ENCODE results near the gene PARD3B. TPM values are rescaled to one million over a fixed set of nuclear protein-coding genes. Genes with fewer than 3 reads are reported as not detected.

The PARD3B gene
- polyA plus RNA-seq, 3 donors, result 2.0 to 13.6 (median 5.0) TPM

DNA sequence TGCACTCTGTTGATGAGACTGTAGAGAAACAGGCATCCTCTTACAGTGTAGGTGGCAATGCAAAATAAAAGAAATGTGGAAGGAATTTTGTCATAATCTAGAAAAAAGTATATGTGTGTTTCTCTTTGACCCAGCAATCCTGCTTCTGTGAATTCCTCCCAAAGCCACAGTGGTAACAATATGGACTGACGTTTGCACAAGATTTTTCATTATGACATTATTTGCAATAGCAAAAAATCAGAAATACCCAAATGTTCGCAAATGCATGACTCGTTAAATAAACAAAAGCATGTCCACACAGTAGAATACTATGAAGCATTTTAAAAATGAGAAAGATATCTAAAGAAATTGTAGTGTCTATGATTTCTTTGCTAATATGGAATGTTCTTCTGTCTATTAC is 881.8 kb downstream of the PARD3B start:
- no peak overlapping the region for H3K27ac ChIP-seq (ENCODE audit: low read depth, low read length)
- 80 to 93% (median 86%) methylated on average over 3 of the region's 3 CpGs for WGBS, 3 donors

DNA sequence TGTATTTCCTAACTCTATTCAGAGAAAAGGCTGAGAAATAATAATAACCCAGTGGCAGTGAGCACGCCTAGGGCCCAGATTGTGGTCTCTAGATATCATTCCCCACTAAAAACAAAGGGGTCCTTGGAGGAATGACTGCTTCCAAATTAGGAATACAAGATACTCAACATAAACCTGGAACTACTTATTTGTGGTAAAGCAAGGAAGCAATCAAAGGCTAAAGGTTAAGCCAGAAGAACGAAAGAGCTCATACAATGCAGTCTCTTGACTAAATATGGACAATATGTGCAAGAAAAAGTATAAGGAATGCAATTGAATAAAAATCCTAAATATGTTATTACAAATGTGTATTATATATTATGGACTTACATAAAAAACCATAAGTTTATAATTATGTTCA is 883.5 kb downstream of the PARD3B start:
- H3K27ac ChIP-seq (ENCODE audit: low read depth, low read length), result no peak overlapping the region
- WGBS, 3 donors, result 90 to 94% (median 93%) methylated on average over 2 of the region's 2 CpGs

DNA sequence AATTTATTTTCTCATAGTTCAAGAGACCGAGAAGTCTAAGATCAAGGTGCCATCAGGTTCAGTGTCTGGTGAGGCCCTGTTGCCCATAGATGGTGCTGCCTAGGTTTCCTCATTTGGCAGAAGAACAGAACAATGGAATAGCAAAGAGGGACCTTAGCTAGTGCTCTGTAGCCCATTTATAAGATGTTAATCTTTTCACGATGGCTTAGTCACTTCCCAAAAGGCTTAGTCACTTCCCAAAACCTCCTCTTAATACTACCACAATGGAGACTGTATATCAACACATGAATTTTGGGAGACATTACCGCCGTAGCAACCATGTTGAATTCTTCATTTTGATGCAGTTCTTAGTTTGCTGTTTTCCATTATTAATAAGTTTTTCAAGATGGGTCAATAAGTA is 890.7 kb downstream of the PARD3B start:
- H3K27ac ChIP-seq (ENCODE audit: low read depth, low read length), result no peak overlapping the region
- 85 to 96% (median 88%) methylated on average over 4 of the region's 4 CpGs for WGBS, 3 donors

DNA sequence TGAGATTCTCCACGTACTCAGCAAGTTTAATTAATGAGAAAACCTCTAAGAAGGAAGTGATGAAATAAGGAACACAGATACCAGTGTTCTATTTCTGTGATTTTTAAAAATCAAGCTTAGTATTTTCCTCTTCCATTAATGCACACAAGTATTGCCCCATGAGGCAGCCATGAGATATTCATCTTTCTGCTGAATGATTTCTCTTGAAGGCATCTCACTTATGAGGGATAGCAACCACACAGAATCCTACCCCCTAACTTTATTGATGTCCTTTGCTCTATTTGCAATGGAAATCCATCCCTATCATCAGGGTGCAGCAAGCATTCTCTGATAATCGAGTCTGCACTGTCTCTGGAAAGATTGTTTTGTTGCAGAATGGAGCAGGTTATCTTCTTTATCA is 893.0 kb downstream of the PARD3B start:
- 53 to 59% (median 57%) methylated on average over 2 of the region's 2 CpGs for WGBS, 3 donors

DNA sequence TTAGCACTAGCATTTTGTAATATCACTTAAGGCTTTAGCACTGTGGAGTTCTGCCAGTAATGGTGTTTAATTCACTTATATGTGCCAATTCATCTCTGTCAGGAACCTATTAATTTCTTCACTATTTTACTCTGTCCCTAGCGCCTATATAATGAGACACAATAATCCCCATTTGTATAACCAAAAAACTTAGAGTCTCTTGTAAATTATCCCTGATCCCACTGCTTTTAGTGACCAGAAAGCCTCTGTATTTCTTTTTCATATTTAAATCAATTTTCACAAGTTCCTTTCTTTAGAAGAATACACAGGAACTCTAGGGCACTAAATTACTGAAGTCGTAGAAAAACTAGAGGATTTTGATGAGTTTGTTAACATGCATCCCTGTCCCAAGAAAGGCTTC is 894.3 kb downstream of the PARD3B start:
- H3K27ac ChIP-seq (ENCODE audit: low read depth, low read length), result no peak overlapping the region
- WGBS, 3 donors, result 84 to 97% (median 92%) methylated on average over 2 of the region's 2 CpGs

More for the DNA sequence above, 893.0 kb downstream of the PARD3B start:
- no peak overlapping the region for H3K27ac ChIP-seq (ENCODE audit: low read depth, low read length)

DNA sequence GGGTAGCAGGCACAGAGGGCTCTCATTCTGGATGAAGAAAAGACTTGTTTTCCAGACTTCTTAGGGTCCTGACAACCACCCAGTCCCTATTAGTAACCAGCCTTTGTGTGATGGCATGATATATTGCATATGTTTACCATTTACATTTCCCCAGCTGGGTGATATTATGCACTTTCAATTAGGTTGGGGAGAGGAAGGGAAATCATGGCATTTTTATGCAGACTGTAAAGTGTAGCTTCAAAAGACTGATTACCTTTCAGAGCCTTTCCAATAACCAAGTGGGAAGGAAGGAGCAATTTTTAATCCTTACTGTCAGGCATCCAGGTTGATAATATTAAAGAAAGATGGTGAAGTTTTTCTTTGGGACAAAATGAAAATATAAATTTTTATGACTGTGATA is 896.2 kb downstream of the PARD3B start:
- H3K27ac ChIP-seq (ENCODE audit: low read depth, low read length), result no peak overlapping the region

DNA sequence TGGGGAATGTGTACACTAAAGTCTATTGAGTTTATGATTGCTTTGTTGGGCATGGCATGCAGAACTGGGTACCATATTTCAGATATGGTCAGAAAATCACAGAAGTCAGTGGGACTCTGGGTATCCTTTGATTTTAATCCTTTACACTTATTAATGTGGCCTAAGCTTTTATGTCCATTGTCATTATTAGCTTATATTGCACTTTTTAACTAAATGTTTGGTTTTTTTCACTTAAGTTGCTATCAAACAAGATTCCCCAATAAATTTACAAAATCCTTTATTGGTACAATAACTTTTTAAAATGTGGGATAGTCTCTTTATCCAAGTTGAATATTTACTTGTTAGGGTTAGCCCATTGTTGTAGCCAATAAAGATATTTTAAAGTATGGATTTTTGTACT is 902.9 kb downstream of the PARD3B start:
- H3K27ac ChIP-seq (ENCODE audit: low read depth, low read length), result no peak overlapping the region

DNA sequence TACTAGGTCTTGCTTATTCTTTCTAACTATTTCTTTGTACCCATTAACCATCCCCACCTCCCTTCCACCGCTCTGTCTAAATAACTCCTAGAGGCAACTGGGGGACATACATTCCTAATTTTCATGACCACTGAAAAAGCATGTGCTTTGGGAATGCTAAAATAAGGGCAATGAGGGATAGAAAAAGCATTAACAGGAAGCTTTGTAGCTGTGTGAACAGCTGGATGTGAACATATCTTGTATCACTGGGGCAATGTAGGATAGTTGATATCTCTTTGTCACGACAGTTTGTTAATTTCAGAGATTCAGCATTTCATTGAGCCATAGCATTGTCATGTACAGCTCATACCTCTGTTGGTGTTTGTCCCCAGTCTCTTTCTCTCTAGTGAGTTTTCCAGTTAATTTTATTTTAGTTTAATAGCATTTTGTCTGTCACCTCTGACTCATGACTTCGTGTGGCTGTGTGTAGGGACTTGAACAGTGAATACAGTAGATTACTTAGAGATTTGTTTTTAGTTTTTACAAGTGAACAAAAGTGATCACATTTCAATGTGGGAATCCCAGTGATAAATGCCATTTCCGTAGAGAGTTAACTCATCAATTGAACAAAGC is 906.7 kb downstream of the PARD3B start:
- WGBS, 3 donors, result 74 to 93% (median 90%) methylated on average over 4 of the region's 4 CpGs
- H3K27ac ChIP-seq (ENCODE audit: low read depth, low read length), result no peak overlapping the region

DNA sequence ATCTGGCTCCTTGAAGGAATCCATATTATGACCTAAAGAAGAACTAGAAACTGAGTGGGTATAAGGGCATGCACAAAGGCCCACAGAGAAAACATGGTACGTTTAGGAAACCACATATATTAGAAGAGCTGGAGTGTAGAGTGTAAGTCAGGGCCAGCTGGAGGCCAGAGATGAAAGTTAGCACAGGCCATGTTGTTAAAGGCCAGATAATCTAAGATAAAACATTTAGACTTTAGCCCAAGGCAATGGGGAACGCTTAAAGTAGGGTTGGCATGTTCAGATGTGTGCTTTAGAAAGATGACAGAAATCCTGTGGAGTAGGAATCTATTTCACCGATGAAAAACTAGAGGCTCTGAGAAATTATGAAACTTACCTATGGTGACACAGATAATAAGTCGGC is 907.9 kb downstream of the PARD3B start:
- WGBS, 3 donors, result 81 to 93% (median 91%) methylated on average over 4 of the region's 4 CpGs
- H3K27ac ChIP-seq (ENCODE audit: low read depth, low read length), result no peak overlapping the region

DNA sequence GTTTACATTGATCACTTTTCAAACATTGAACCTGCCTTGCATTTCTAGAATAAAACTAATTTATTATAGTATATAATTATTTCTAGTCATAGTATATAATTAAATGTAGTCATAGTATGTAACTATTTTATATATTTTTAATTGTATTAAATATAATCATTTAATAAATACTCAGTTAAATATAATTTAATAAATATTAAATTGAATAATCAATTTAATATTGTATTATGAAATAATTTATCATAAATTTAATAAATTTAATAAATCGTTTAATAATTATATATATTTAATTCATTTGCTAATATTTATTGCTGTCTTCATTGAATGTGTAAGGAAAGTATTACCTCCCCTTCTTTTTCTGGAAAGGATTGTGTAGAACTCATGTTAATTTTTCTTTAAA is 911.4 kb downstream of the PARD3B start:
- WGBS, 3 donors, result 90 to 97% (median 97%) methylated on average over 1 of the region's 1 CpG
- H3K27ac ChIP-seq (ENCODE audit: low read depth, low read length), result no peak overlapping the region

DNA sequence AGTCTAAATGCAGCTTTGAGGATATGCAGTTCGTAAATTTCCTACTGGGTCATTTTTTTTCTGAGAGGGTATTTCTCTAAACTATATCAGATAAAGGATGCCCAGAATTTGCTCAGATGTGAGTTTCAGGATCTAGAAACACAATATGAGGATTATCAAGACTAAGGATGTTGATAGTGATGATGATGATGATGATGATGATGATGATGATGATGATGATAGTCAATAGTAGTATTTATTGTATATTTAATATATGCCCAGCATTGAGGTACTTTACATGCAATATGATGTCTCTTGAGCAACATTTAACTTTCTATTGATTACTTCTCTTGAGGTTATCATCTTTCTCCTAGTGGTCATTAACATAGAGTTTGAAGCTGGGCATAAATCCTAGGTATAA is 914.9 kb downstream of the PARD3B start:
- 93 to 100% (median 96%) methylated on average over 1 of the region's 1 CpG for WGBS, 3 donors

DNA sequence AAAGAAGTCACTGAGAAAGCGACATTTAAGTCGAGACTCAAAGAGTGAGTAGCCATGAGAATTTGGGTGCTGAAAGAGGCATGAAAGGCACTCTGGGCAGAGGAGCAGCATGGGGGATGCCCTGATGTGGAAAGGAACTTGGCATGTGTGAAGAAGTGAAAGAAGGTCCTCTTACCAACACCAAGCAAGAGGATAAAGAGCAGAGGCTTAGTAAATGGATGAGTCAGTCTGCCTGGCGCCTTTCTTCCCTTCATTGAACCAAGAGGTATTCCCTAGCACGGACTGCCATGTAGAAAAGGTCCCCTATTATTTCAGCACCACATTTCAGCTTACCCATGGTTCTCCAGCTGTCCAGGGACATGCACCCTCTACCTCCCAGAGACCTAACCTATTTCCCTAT is 915.9 kb downstream of the PARD3B start:
- H3K27ac ChIP-seq (ENCODE audit: low read depth, low read length), result no peak overlapping the region
- WGBS, 3 donors, result 92 to 94% (median 93%) methylated on average over 4 of the region's 4 CpGs

More for the DNA sequence above, 914.9 kb downstream of the PARD3B start:
- H3K27ac ChIP-seq (ENCODE audit: low read depth, low read length), result no peak overlapping the region

DNA sequence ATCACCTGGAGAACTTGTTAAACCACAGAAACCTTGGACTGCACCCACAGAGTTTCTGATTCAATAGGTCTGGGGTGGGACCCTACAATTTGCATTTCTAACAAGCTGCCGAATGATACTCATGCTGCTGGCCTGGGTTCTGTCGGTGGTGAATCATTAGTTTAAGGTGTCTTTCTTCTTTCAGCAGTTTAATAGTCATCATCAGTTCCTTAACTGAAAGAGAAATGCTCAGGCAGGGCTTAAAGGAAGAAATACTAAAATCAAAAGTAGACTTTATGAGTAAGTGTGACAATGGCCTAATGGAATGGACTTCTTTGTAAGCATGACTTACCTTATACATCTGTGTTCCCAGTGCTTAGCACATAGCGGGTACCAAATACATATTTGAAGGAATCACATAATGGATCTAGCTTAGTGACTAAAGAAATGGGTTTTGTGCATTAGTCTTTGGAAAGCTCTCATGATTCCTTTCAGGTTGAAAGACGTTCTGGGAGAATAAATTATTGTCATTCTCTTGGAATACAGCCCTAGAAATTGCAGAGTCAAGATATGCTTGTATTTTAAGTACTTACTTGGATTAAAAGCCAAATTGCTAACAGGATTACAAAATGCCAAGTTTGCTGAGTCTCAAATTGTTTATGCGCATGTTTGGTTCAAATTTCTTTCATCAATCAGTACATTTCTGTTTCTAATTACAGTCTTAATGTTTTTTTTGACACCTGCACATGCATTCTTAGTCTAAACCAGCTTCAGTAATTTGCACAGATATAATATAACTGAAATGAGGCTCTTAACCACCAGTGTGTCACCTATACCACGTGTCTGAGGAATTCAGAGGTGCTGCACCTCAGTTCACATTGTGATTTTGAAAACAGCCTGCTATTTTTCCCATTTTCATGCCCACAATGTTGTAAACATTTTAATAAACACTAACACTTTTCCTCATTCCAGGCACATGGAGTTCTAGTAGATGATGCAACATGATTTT is 916.7 kb downstream of the PARD3B start:
- 72 to 82% (median 77%) methylated on average over 6 of the region's 6 CpGs for WGBS, 3 donors
- no peak overlapping the region for H3K27ac ChIP-seq (ENCODE audit: low read depth, low read length)

DNA sequence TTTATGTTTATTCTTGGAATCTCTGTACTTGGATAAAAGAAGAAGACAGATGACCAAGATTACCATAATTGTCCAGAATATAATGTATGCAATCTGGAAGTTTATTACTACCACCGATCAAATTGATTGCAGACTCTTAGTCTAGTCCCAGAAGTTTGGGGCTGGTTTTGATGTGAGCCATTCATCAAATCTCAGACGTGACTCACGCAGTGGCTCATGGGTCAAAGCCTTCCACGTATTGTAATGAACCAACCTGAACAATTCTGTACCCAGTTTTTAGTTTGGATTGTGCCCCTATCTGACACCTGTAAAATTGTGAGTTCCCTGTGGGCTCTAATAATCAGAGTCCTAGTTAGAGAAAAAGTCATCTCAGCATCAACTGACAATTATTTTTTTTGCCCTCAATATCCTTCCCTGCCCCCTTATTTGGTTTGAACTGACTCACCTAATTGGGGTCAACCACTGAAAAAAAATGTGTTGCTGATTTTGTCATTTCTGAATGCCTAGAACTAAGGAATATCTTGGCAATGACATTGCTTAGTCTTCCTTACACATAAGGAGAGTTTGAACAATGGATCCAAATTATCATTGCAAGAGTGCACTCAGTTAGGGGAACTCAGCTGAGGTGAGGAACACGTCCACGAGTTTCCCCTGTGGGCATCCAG is 917.5 kb downstream of the PARD3B start:
- WGBS, 3 donors, result 73 to 90% (median 89%) methylated on average over 6 of the region's 6 CpGs
- no peak overlapping the region for H3K27ac ChIP-seq (ENCODE audit: low read depth, low read length)

DNA sequence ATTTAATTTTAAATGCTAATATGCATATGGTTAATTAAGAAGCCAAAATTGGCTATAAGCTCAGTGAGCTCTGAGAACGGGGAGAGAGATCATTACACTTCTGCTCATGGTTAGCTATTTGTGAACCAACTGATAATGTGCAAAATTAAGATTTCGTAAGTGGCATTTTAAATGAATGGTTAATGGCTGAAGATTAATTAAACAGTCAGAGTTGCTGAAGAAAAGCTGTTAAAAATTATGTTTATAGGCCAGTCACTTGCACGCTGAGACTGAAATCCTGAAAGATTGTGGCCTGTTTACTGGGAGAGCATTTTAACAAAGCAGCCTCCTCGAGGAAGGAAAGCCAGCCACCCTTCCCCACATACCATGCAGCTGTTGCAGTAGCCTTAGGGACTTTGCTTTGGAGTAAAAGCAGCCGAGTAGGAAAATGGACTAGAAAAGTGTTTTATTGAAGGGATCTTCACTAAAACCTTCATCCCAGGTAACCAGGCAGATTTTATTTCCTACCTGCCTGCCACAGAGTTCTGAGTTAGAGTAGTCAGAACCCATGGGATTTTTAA is 918.3 kb downstream of the PARD3B start:
- H3K27ac ChIP-seq (ENCODE audit: low read depth, low read length), result no peak overlapping the region
- WGBS, 3 donors, result 84 to 89% (median 88%) methylated on average over 5 of the region's 5 CpGs

DNA sequence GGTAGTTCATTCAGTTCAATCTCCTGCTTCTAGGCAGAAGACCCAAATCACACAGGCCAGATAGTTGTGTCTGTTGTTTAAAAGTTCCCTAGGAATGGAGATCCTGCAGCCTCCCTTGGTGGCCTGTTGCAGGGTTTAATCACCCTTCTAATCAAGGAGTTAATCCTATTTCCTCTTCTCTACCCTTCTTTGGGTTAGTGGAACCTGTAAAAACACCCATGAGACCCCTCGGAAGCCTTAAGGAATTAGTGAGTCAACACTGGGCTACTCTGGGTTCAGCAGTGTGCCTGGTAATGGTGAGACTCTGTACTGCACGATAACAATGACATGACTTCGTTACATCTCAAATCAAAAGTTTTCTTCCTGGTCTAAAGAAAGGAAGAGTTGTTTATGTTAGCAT is 919.4 kb downstream of the PARD3B start:
- 87 to 93% (median 92%) methylated on average over 3 of the region's 3 CpGs for WGBS, 3 donors

DNA sequence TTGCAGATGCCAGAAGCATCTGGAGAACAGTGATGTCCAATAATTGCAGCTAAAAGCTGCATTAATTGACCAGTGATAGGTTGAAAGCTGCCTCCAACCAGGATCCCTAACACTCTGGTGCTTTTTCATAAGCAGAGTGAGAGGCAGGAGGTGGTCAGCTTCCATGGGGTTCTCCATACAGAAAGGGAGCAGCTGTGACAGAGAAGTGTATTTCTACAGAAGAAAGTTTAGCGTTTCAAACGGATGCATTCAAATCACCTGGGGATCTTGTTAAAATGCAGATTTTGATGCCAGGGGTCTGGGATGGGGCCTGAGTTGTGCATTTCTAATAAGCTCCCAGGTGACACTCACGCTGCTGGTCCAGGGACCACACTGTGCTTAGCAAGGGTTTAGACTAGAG is 920.5 kb downstream of the PARD3B start:
- 83 to 92% (median 84%) methylated on average over 3 of the region's 3 CpGs for WGBS, 3 donors
- no peak overlapping the region for H3K27ac ChIP-seq (ENCODE audit: low read depth, low read length)

More for the DNA sequence above, 919.4 kb downstream of the PARD3B start:
- no peak overlapping the region for H3K27ac ChIP-seq (ENCODE audit: low read depth, low read length)

DNA sequence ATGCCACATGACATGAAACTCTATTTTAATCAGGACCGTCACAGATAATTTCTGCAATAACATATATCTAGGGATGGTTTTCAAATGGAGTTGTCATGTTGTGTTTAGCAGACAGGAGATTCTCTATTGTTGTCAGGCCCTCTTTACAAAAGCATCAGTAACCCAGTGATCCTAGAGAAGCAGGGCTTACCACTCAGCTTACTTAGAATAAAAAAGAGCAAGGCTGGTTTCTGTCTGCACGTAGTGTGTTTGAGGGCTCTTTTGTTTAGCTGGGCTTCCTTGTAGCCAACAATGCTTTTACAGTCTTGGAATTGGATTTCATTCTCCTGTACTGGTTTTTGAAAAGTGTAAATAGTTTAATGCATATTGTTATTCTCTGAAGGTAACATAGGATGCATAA is 926.5 kb downstream of the PARD3B start:
- H3K27ac ChIP-seq (ENCODE audit: low read depth, low read length), result no peak overlapping the region
- 95 to 97% (median 95%) methylated on average over 2 of the region's 2 CpGs for WGBS, 3 donors

DNA sequence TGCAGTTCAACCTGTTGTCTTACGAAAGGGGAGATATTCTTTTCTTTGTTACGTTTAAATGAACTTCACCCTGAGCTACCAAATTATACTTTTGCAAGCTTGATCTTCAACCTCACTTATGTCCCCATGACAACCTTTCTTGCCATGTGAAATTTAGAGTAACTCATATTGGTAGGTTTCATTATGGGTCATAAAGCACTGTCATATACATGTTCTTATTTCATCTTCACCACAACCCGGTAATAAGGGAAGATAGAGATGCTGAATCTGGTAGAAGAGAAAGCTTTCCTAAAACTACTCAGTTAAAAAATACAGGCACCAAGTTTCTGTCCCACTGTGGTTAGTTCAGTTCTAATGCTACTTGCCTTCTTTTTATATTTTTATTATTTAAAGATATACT is 928.5 kb downstream of the PARD3B start:
- no peak overlapping the region for H3K27ac ChIP-seq (ENCODE audit: low read depth, low read length)
- WGBS, 3 donors, result 93 to 97% (median 93%) methylated on average over 3 of the region's 3 CpGs

All from adipose tissue (tissue), 3 donors.